NCI-H2081 treated with DMSO at 0.1 percent for 48 hours (cell line): ENCODE results near the gene KCNK5.

Experiments
- DNase-seq: peaks from one replicate; lab custom pipeline; 2025; lab: John Stamatoyannopoulos, UW

KCNK5 gene

GRCh38 chr6:39240155-39240757 is 11.0 kb upstream of the KCNK5 start:
- no peak for DNase-seq

GRCh38 chr6:39239527-39240154 is 10.4 kb upstream of the KCNK5 start:
- no peak for DNase-seq

- no peak for DNase-seq
Measured at GRCh38 chr6:39236742-39237141, 7.5 kb upstream of the KCNK5 start.

GRCh38 chr6:39233333-39233732 is 4.1 kb upstream of the KCNK5 start:
- DNase-seq: no peak

- no peak for DNase-seq
Measured at GRCh38 chr6:39231521-39232243, 2.4 kb upstream of the KCNK5 start.

- DNase-seq: no peak
Measured at GRCh38 chr6:39230654-39231035, 1.4 kb upstream of the KCNK5 start.

- DNase-seq: no peak
Measured at GRCh38 chr6:39228111-39228971, 934 bp downstream of the KCNK5 start.

GRCh38 chr6:39227476-39227875 is 1.8 kb downstream of the KCNK5 start:
- DNase-seq: no peak

- DNase-seq: no peak
Measured at GRCh38 chr6:39226639-39227329, 2.5 kb downstream of the KCNK5 start.

- no peak for DNase-seq
Measured at GRCh38 chr6:39225946-39226437, 3.3 kb downstream of the KCNK5 start.

- no peak for DNase-seq
Measured at GRCh38 chr6:39225543-39225942, 3.7 kb downstream of the KCNK5 start.

- DNase-seq: no peak
Measured at GRCh38 chr6:39224523-39225182, 4.6 kb downstream of the KCNK5 start.

GRCh38 chr6:39224011-39224410 is 5.3 kb downstream of the KCNK5 start:
- DNase-seq: no peak

- DNase-seq: no peak
Measured at GRCh38 chr6:39223555-39223954, 5.7 kb downstream of the KCNK5 start.

GRCh38 chr6:39223061-39223460 is 6.2 kb downstream of the KCNK5 start:
- no peak for DNase-seq

- no peak for DNase-seq
Measured at GRCh38 chr6:39221779-39222641, 7.3 kb downstream of the KCNK5 start.

GRCh38 chr6:39221115-39221514 is 8.2 kb downstream of the KCNK5 start:
- DNase-seq: no peak

GRCh38 chr6:39218868-39219567 is 10.3 kb downstream of the KCNK5 start:
- DNase-seq: no peak

GRCh38 chr6:39217177-39217864 is 12.0 kb downstream of the KCNK5 start:
- no peak for DNase-seq
